T-helper 2 cell treated with Interferon-gamma antibody and Interleukin-4, amounts not matched to agents 5 μg/mL and 100 μg/mL, for 36 hours (primary cell): ENCODE measurements around the gene IL22.

Source experiments
- DNase-seq: peaks from one replicate; pipeline ENCODE4 v3.0.0; 2021; ENCODE audit warnings: low spot score
- H3K27ac Mint-ChIP-seq: one replicate; pipeline ENCODE4 v1.8.0; 2021; ENCODE audit warnings: mild to moderate bottlenecking, mixed read lengths
- H3K27me3 Mint-ChIP-seq: one replicate; pipeline ENCODE4 v1.8.0; 2021; ENCODE audit warnings: low read depth, mixed read lengths
- H3K36me3 Mint-ChIP-seq: one replicate; pipeline ENCODE4 v1.8.0; 2021; ENCODE audit warnings: low read depth, mixed read lengths
- H3K4me1 Mint-ChIP-seq: one replicate; pipeline ENCODE4 v1.8.0; 2021; ENCODE audit warnings: low read depth, mixed read lengths
- H3K4me3 Mint-ChIP-seq: one replicate; pipeline ENCODE4 v1.8.0; 2022; ENCODE audit warnings: mild to moderate bottlenecking, moderate library complexity, mixed read lengths
- H3K9me3 Mint-ChIP-seq: one replicate; pipeline ENCODE4 v1.8.0; 2021; ENCODE audit warnings: mixed read lengths

The IL22 gene

DNA sequence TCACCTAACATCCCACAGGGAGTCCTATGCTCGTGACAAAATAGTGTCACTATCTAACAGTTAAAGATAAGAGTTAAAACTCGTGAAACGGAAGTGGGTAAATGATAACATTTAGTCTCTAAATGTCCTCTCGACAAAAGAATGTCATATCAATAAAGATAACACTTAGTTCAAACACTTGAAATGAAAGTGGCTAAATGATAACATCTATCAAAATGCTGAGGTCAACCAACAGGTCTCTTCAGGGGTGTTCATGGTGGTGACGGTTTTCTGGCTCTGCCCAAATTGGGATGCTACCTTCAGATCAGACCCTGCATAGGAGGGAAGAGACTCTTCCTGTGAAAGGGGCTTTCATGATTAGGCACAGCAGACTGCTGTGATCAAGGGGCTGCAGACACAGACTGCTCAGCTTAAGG is 49.9 kb downstream of the IL22 start:
- Mint-ChIP-seq H3K27me3 (peaks cover 66% of the 10 kb centered on the region), H3K36me3 (no peaks in the 10 kb centered on the region), H3K27ac (no peak overlapping the region), H3K4me1 (peaks cover 34% of the 10 kb centered on the region), H3K4me3 (no peak overlapping the region), H3K9me3 (no peaks in the 10 kb centered on the region)
- DNase-seq = peak; percentile 18

DNA sequence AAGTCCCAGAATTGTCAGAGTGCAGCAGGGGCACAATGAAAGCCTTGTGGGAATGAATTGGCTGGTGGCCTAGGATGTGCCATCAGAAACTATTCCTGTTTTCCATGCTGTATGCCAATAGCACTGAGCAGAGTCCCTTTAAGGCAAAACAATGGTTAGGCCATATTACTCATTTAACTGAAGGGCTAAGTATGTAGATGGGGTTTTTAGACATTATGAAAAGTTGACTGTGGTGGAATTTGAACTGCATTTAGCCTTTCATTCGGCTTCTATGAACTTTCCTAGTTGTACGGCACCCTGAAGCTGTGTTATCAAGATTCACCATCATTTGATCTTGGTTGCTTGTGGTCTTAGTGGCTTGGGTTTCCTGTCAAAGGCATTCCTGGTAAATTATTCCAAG is 52.5 kb downstream of the IL22 start:
- Mint-ChIP-seq H3K9me3 (no peaks in the 10 kb centered on the region), H3K36me3 (no peaks in the 10 kb centered on the region), H3K27me3 (peaks cover 63% of the 10 kb centered on the region), H3K27ac (no peak overlapping the region), H3K4me3 (peak overlapping the region; percentile 30), H3K4me1 (peaks cover 36% of the 10 kb centered on the region)
- no peak for DNase-seq

DNA sequence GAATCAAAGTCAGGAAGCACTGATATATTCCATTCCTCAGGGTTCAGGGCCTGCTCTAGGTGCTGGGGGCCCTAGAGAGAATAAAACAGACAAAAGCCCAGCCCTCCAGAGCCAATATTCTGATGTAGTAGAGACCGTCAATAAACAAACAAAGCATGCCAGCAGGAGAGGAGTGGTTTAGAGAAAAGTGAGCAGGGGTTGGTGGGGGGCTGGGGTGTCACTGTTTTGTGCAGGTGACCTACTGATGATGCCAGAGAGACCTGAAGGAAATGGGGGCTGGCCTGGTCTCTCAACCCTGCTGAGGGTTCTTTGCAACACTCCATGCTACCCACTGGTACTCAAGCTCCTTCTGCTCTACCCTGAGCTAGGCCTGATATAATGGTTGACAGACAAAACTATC is 54.3 kb downstream of the IL22 start:
- Mint-ChIP-seq H3K9me3 (no peaks in the 10 kb centered on the region), H3K27ac (no peak overlapping the region), H3K4me3 (no peak overlapping the region), H3K36me3 (no peaks in the 10 kb centered on the region), H3K27me3 (peaks cover 51% of the 10 kb centered on the region), H3K4me1 (peaks cover 33% of the 10 kb centered on the region)
- no peak for DNase-seq

DNA sequence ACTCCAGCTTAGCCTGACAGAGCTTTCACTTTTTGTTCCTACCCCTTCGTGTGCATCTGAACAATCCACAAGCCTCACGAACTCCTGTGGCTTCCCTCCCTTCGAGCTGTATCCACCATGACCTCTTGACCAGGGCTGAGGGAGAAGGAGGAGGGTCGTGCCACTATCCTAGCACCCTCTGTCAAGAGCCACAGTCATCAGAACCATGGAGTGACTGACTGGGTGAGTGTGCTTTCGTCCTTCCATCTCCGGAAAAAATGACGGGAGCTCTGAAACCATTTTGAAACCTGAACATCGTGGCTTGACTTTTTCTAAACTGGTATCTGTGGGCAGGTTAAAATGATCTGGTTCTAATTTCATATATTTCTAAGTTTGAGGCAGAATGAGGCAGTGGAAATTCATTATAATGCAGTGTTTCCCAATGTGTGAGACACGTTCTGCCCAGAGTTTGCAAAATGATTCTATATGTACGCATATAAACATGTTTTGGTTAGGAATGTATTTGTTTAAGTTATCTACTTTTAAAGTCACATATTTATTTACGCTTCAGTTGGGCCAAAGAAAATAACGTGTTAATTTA is 54.8 kb downstream of the IL22 start:
- H3K36me3 Mint-ChIP-seq = no peaks in the 10 kb centered on the region
- peak overlapping the region; percentile 58 for H3K27ac Mint-ChIP-seq
- peaks cover 30% of the 10 kb centered on the region for H3K4me1 Mint-ChIP-seq
- H3K9me3 Mint-ChIP-seq = no peaks in the 10 kb centered on the region
- H3K4me3 Mint-ChIP-seq = peak overlapping the region; percentile 44
- peaks cover 53% of the 10 kb centered on the region for H3K27me3 Mint-ChIP-seq
- no peak for DNase-seq
